ENCODE measurements around the gene COPS4.

DNA sequence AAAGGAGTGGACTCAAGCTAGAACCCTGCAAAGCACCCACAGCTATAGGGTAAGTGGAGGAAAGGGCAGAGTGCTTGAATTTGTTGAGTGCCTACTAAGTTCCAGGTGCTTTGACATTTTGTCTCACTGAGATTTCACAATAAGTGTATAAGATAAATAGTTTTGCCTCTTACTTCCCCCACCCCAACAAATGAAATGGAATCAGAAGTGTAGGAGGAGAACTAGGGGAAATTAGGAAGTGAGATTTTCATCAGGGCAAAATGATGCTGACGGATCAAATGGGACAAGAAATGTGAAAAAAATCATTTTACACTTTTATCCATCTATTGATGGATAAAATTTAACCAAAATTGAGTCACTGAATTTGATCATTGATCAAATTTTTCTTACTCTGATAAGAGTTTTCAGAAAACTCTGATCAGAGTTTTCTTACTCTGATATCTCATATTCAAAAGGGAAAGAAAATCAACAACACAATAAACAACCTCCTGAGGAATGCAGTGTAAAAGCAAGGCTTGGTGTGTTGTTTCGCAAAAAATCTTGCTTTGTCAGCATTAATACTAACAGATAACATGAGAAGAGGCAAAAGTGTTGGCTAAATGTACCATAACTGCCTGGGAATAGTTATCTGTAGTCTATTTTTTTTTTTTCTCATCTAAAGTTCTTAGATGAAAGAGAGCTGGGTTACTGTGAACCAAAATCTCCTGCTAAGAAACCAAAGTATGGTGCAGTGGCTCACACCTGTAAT, 54.6 kb downstream of the COPS4 start:
- TF ChIP-seq, protein P1, sequence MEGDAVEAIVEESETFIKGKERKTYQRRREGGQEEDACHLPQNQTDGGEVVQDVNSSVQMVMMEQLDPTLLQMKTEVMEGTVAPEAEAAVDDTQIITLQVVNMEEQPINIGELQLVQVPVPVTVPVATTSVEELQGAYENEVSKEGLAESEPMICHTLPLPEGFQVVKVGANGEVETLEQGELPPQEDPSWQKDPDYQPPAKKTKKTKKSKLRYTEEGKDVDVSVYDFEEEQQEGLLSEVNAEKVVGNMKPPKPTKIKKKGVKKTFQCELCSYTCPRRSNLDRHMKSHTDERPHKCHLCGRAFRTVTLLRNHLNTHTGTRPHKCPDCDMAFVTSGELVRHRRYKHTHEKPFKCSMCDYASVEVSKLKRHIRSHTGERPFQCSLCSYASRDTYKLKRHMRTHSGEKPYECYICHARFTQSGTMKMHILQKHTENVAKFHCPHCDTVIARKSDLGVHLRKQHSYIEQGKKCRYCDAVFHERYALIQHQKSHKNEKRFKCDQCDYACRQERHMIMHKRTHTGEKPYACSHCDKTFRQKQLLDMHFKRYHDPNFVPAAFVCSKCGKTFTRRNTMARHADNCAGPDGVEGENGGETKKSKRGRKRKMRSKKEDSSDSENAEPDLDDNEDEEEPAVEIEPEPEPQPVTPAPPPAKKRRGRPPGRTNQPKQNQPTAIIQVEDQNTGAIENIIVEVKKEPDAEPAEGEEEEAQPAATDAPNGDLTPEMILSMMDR (IDR thresholded peaks at IDR 0.05), result no peak
- TF ChIP-seq POLR2A (IDR thresholded peaks at IDR 0.05), result no peak

All from thyroid gland (tissue), 4 donors.